DOHH2 (cell line): ENCODE measurements around the gene DDR2.

Source experiments
- EZH2phosphoT487 ChIP-seq: fragments of 200-600 bp; sonication (generic); IDR thresholded peaks from 2 replicates; pipeline ENCODE4 v1.6.1; 2017; ENCODE audit warnings: borderline replicate concordance, mild to moderate bottlenecking, antibody characterized with exemption, low read length, moderate library complexity, mixed read lengths
- TF ChIP-seq, protein P1 (sequence below): fragments of 200-600 bp; sonication (generic); IDR thresholded peaks from one replicate; pipeline ENCODE4 v1.5.1; 2014; ENCODE audit warnings: antibody characterized with exemption, mild to moderate bottlenecking, low read depth, low read length; ENCODE audit not compliant: poor library complexity, severe bottlenecking

GRCh38 chr1:162660574-162660973 is 28.3 kb downstream of the DDR2 start:
- TF ChIP-seq, protein P1, sequence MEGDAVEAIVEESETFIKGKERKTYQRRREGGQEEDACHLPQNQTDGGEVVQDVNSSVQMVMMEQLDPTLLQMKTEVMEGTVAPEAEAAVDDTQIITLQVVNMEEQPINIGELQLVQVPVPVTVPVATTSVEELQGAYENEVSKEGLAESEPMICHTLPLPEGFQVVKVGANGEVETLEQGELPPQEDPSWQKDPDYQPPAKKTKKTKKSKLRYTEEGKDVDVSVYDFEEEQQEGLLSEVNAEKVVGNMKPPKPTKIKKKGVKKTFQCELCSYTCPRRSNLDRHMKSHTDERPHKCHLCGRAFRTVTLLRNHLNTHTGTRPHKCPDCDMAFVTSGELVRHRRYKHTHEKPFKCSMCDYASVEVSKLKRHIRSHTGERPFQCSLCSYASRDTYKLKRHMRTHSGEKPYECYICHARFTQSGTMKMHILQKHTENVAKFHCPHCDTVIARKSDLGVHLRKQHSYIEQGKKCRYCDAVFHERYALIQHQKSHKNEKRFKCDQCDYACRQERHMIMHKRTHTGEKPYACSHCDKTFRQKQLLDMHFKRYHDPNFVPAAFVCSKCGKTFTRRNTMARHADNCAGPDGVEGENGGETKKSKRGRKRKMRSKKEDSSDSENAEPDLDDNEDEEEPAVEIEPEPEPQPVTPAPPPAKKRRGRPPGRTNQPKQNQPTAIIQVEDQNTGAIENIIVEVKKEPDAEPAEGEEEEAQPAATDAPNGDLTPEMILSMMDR: no peak
- no peak for TF ChIP-seq EZH2phosphoT487
